Measurements from ENCODE around the gene CHST4. TPM values are rescaled to one million over a fixed set of nuclear protein-coding genes. Genes with fewer than 3 reads are reported as not detected.

Gene CHST4
- total and polyA plus RNA-seq, 2 donors (not counting 3 experiments of a cell fraction or from before 2014, with no cell fraction given), result not detected

GRCh38 chr16:71547168-71547567 lies 20.9 kb downstream of the CHST4 start:
- dilution Hi-C loops (cut with MboI; ENCODE audit: extremely low pct_ligation_motif_present, low sequenced_read_pairs) (no loop called here), intact Hi-C loops (cut with micrococcal nuclease) (no loop called here)
- no peak overlapping the region for H3K9ac ChIP-seq (replicated peaks; ENCODE audit: extremely low read depth, insufficient read depth, low read length)
- ChIA-PET POLR2A (no interaction called here), CTCF (no interaction called here)
- TF ChIP-seq EZH2 (IDR thresholded peaks at IDR 0.05; ENCODE audit: borderline replicate concordance, low read depth, low read length, severe bottlenecking), result no peak
- TF ChIP-seq, protein P1, sequence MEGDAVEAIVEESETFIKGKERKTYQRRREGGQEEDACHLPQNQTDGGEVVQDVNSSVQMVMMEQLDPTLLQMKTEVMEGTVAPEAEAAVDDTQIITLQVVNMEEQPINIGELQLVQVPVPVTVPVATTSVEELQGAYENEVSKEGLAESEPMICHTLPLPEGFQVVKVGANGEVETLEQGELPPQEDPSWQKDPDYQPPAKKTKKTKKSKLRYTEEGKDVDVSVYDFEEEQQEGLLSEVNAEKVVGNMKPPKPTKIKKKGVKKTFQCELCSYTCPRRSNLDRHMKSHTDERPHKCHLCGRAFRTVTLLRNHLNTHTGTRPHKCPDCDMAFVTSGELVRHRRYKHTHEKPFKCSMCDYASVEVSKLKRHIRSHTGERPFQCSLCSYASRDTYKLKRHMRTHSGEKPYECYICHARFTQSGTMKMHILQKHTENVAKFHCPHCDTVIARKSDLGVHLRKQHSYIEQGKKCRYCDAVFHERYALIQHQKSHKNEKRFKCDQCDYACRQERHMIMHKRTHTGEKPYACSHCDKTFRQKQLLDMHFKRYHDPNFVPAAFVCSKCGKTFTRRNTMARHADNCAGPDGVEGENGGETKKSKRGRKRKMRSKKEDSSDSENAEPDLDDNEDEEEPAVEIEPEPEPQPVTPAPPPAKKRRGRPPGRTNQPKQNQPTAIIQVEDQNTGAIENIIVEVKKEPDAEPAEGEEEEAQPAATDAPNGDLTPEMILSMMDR (IDR thresholded peaks at IDR 0.05; ENCODE audit: extremely low read depth in 1 of 2, insufficient read depth in 1 of 2, low read depth in 1 of 2, low read length in 2 of 2), result no peak
- no peak for TF ChIP-seq GATA2 (IDR thresholded peaks at IDR 0.05; ENCODE audit: insufficient read depth, insufficient read length, low read depth, low read length)
- no peak for TF ChIP-seq MYC (IDR thresholded peaks at IDR 0.05; ENCODE audit: low read depth, low read length)
- TF ChIP-seq POLR2AphosphoS5 (IDR thresholded peaks at IDR 0.05; ENCODE audit: insufficient read depth, low read depth, low read length), result no peak
- TF ChIP-seq JUN (IDR thresholded peaks at IDR 0.05; ENCODE audit: borderline replicate concordance, insufficient read depth, insufficient read length, low read depth), result no peak
- TF ChIP-seq POLR2A (IDR thresholded peaks at IDR 0.05; ENCODE audit: low read depth, low read length), result no peak
- BruUV-seq (replicated peaks), result no TSS peak
- H3K27me3 ChIP-seq (ENCODE audit: control insufficient read depth in 2 of 2, insufficient read depth in 2 of 2, low read length in 2 of 2), result no peaks in the 10 kb centered on the region
- H3K4me1 ChIP-seq (ENCODE audit: control insufficient read depth, extremely low read depth, insufficient read depth, low read length), result no peaks in the 10 kb centered on the region
- no peaks in the 10 kb centered on the region for H3K9me1 ChIP-seq (replicated peaks; ENCODE audit: control insufficient read depth, extremely low read depth, insufficient read depth, low read length)
- no peaks in the 10 kb centered on the region for H3K36me3 ChIP-seq (ENCODE audit: control insufficient read depth in 2 of 2, extremely low read depth in 1 of 2, insufficient read depth in 2 of 2, low read length in 2 of 2)
- no peak for FAIRE-seq
- H4K20me1 ChIP-seq (replicated peaks; ENCODE audit: control insufficient read depth, extremely low read depth, insufficient read depth, low read length), result no peaks in the 10 kb centered on the region
- no peak overlapping the region for H3K4me2 ChIP-seq (ENCODE audit: insufficient read depth, low read length)
- no peak overlapping the region for H3K4me3 ChIP-seq (replicated peaks in 1 of 3; ENCODE audit: insufficient read depth in 1 of 3, low read depth in 1 of 3, low read length in 3 of 3)
- H3K9me3 ChIP-seq (replicated peaks; ENCODE audit: control insufficient read depth, insufficient read depth, low read length), result no peaks in the 10 kb centered on the region
- H3K79me2 ChIP-seq (ENCODE audit: control insufficient read depth, insufficient read depth, low read length), result no peaks in the 10 kb centered on the region
- H3K27ac ChIP-seq (ENCODE audit: insufficient read depth, low read depth, low read length), result no peak overlapping the region
- no peak for DNase-seq (ENCODE audit: low read depth, low spot score)
- H2AFZ ChIP-seq (ENCODE audit: low read depth, low read length), result no peak overlapping the region
